ENCODE measurements around the gene SV2B.
"Not testable (repeated sequence)": the region's sequence is repeated elsewhere in the genome, so short reads cannot be mapped to it uniquely, and the experiment has no call there.

SV2B gene

DNA sequence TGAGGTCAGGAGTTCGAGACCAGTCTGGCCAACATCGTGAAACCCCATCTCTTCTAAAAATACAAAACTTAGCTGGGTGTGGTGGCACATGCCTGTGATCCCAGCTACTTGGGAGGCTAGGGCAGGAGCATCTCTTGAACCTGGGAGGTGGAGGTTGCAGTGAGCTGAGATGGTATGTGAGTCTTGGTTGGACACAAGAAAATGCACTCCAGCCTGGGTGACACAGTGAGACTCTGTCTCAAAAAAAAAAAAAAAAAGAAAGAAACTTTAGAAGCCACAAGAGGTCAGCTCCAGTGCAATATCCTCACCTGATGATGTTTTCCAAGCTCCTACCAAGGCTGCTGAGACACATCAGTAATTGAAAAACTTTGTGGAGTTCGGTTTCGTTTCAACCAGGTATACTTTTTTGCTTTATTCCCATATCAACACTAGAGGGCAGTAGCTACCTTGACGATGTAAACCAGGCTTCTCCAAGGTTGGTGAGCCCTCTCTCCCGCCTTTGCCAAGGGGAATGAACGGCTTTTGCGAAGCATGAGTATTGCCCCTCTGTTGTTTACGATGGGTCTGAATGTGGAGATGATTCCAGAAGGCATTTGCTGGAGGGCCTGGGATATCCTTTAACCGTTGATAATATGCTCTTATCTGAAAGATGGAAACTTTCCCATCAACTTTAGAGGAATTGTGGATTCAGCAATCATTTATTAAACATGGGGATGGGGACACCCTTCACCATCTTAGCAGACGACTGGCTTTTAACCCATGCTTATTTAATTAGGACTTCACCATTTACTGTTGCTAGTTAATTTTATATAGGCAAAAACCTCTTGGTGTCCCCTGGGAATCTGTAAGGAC, 202.8 kb downstream of the SV2B start:
- in situ Hi-C loops (cut with MboI; ENCODE audit: low sequenced_read_pairs) = loop anchor here (10.0 kb wide), 1 partner anchor 782 kb away; no protein-coding TSS in a partner anchor

DNA sequence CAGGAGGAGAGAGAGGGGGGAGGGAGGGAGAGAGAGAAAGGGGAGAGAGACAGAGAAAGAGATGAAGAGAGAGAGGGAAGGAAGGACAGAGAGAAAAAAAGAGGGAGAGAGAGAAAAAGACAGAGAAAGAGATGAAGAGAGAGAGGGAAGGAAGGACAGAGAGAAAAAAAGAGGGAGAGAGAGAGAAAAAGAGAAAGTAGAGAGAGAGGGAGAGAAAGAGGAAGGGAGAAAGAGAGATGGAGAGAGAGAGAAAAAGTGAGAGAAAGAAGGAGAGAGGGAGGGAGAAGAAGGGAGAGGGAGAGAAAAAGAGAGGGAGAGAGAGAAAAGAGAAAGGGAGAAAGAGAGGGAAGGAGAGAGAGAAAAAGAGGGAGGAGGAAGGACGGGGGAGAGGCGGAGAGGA, 204.2 kb downstream of the SV2B start:
- in situ Hi-C loops (cut with MboI; ENCODE audit: low sequenced_read_pairs) = loop anchor here (10.0 kb wide), 1 partner anchor 781 kb away; no protein-coding TSS in a partner anchor

DNA sequence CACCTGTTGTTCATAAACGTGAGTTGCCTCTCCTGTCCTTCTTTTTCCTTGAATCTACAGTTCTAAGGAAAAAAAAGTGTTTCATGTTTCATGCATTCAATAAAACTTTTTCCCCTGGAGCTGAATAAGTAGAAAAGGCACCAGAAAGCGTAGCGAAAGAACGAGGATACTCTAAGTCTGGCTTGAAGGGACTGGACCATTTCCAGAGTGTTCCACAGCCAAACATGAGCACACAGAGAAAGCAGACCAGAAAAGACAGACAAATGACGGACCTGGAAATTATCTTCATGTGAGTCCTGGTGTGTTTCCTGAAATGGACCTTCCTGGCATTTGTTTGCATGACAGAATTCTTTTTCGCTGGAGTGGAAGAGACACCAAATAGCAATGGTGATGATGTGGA, 204.7 kb downstream of the SV2B start:
- in situ Hi-C loops (cut with MboI; ENCODE audit: low sequenced_read_pairs) = loop anchor here (10.0 kb wide), 1 partner anchor 780 kb away; no protein-coding TSS in a partner anchor

DNA sequence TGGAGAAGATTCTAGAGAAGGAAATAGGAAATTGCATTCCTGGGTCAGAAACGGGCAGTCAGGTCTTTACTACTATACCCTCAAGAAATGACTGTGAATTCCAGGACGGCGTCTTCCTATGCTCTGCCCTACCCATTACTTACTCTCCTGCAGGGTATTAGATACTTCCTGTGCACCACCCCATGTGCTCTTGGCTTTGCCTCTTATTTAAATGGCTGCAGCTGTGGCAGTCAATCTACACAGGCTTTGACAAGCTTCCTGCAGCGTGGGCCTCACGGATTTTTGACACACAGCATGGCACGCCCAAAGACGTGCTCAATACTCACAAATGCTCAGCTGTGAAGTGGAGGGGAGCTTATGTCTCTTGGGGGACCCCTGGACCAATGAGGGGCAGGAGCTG, 206.1 kb downstream of the SV2B start:
- in situ Hi-C loops (cut with MboI; ENCODE audit: low sequenced_read_pairs) = loop anchor here (10.0 kb wide), 1 partner anchor 779 kb away; no protein-coding TSS in a partner anchor

DNA sequence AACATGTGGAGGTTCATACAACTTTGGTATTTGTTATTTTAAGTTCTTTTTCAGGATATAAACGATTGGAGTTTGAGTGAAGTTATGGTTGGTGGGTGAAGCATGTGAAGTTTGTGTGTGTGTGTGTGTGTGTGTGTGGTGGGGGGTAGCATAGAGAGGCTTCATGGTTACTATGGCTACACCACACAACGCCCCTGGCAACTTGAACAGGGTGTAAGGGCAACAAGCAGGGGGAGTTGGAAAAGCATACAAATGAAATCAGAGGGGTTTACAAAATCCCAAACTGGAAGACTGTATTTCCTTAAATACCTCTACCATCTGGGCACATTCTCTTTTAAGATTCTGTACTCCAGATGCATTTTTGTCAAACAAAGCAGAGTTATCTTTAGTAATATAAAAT, 207.5 kb downstream of the SV2B start:
- in situ Hi-C loops (cut with MboI; ENCODE audit: low sequenced_read_pairs) = loop anchor here (10.0 kb wide), 1 partner anchor 777 kb away; no protein-coding TSS in a partner anchor

DNA sequence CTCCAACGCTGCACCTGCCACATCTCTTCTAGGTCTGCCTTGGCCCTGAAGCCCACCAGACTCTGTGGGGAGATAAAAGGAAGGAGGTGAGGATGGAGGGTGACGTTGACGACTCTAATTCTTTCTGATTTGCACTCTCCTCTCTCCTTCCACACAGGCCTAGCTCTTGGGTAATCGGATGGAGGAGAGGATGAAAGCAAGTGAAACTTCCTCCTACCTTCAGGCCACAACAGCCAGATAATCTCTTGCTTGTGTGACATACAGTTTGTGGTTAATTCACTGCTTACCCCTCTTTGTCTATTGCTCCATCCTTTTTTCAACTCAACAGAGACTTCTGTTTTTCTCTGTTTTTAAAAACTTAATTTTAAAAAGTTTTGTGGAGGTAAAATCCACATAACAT, 208.1 kb downstream of the SV2B start:
- in situ Hi-C loops (cut with MboI; ENCODE audit: low sequenced_read_pairs) = loop anchor here (10.0 kb wide), 1 partner anchor 777 kb away; no protein-coding TSS in a partner anchor

DNA sequence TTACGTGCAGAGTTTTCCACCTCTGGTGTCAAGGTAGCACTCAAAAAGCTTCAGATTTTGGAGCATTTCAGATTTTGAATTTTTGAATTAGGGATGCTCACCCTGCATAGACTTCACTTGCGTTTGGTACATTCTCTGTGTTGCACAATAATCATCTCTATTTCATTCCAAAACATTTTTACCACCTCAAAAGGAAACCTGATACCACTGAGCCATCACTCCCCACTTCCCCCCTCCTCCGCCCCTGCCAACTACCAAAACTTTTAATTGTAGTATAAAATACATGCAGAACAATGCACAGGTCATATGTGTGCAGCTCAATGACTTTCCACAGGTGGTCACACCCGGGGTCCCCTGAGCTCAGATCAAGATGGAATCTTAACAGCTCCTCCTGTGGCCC, 208.8 kb downstream of the SV2B start:
- in situ Hi-C loops (cut with MboI; ENCODE audit: low sequenced_read_pairs) = loop anchor here (10.0 kb wide), 1 partner anchor 776 kb away; no protein-coding TSS in a partner anchor

DNA sequence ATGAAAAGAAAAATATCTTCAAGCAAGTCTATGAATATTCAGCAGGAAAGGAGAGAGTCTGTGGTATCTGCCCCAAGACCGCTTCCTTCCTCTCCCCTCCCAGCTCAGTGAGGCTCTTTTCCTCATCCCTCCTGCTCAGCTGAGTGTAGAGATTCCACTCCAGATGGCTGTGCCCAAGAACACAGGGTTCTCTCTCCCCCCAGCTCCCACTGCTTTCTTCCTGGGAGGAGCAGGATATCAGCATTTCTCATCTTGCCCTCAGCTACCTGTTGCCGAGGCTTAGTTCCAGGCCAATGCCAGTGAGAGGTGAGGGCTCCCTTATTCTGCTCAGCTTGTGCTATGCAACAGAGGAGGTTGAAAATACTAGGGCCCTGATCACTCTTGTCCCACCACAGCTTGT, 211.9 kb downstream of the SV2B start:
- in situ Hi-C loops (cut with MboI; ENCODE audit: low sequenced_read_pairs) = no loop called here

DNA sequence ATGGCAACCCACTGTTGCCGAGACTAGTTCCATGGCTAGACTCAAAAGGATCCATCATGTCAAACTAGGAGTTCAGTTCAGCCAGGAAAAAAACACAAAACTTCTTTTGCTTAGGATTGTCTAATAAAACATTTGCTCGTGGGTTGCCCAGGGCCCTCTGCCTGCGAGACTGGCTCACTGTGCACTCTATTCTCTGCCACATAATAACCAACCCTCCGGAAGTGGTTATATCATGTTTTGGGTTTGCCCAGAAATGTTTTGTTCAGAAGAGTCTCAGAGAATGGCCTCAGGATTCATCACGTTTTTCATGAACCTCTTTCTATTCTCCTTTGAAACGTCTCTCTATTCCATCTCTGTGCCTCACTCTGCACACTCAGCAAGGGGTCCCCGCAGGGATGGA, 216.1 kb downstream of the SV2B start:
- in situ Hi-C loops (cut with MboI; ENCODE audit: low sequenced_read_pairs) = no loop called here

DNA sequence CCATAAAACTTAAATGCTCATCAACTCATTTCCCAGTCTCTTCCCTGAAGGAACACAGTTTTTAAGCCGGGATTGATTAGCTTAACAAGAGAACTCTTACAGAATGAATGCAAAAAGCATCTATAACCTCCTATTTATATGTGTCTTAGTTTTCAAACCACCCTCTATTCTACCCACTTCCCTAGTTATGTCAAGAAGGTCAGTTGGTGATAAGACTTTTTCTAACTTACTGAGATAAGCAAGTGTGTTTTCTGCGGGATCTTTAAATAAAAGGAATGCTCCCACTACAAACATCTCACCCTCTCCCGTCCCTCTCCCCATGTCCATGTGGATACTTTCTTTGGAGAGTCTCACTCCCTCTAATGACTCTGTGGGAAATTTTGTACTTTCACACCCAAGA, 218.5 kb downstream of the SV2B start:
- in situ Hi-C loops (cut with MboI; ENCODE audit: low sequenced_read_pairs) = no loop called here

DNA sequence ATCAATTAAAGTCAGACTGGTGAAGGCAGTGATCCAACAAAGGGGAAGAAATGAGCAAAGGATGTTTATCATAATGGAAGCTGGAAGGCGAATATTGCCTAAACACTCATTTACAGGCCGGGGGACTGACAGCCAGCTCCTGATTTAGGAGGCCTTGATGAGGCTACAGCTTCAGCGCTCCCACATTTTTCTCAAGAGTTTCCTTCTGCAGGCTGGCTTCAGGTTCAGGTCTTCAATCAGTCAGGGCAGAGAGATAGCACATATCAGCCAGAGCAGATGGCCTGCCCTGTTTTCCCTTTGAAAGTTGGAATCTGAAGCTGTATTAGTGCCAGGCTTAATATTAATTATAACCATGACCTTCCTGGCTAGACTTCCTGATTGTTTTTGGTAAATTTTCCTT, 218.9 kb downstream of the SV2B start:
- in situ Hi-C loops (cut with MboI; ENCODE audit: low sequenced_read_pairs) = no loop called here

DNA sequence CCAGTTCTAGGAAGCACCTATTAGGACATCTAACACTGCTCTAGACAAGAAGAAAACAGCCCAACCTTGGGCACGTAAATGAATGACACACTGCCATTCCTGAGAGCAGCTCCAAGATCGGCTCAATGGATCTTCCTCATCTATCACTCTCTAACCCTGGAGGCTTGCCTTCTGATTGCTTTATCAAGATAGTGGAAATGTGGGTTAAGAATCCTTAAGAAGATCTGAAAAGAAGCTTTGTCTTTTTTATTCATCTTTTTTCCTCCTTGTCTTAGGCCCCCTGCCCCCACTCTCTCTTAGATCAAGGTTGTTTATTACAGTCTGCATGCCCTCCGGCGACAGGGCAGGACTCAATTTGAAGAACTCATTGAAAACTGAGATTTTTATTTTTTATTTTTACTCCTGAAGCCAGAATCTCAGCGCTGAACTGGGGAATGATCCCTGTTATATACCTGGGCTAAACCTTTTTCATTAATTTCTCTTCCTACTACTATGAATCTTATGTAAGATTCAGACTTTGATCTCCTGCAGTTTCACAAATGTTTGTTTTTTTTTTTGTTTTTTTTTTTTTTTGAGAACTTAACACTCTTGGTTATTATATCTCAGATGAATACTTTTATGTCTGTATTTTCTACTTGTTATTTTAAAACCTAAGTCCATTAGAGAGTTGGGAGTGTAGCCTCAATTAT, 219.5 kb downstream of the SV2B start:
- in situ Hi-C loops (cut with MboI; ENCODE audit: low sequenced_read_pairs) = no loop called here

DNA sequence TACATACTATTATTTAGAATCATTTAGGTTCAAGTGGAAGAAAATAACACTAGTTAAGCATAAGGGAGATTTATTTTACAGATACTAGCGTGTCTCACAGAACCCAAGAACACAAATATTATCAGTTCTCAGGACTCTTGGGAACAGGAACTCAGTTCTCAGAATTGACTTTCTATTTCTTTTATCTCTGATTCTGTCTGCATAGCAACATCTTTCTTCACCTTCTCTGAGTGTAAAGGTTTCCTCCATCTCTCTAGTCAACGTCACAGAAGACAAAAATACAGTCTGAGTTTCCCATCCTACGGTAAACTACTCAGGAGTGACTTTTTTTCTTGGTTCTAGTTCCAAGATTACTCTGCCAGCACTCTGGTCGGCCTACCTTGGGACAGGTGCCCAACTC, 220.0 kb downstream of the SV2B start:
- in situ Hi-C loops (cut with MboI; ENCODE audit: low sequenced_read_pairs) = no loop called here

DNA sequence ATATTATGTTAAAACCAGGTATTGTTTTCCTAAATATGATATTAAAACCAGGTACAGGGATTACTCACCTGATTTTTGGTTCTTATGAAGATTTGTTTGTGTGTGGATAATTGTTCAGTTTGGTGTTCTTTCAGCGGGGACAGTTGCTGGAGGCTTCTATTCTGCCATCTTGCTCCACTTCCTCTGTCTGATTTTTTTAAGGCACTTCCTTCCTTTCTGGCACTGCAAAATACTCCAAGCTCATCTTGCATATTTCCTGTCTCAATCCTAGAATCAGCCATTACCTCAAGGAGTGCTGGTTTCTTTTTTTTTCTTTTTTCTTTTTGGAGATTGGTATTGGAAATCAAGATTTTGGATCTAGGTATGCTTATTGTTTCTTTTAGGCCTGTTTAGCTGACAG, 229.9 kb downstream of the SV2B start:
- in situ Hi-C loops (cut with MboI; ENCODE audit: low sequenced_read_pairs) = no loop called here

DNA sequence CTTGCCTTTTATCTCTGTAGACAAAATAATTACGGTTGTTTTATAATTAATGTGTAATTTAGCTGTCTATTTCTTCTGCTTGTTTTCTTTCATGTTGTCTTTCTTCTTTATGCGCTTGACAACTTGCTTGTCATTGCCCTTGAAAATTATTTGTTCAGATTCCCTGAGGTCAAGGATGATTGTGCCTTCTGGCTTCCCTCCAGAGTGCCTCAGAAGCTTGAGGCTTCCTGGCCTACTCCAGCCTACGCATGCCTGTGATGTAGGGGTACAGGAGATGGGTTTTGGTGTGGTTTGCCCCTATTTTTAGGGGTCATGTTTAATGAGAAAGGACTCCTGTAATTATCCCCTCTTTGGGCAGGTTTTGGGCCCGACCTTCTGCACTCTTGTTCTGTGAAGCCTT, 231.5 kb downstream of the SV2B start:
- in situ Hi-C loops (cut with MboI; ENCODE audit: low sequenced_read_pairs) = no loop called here

DNA sequence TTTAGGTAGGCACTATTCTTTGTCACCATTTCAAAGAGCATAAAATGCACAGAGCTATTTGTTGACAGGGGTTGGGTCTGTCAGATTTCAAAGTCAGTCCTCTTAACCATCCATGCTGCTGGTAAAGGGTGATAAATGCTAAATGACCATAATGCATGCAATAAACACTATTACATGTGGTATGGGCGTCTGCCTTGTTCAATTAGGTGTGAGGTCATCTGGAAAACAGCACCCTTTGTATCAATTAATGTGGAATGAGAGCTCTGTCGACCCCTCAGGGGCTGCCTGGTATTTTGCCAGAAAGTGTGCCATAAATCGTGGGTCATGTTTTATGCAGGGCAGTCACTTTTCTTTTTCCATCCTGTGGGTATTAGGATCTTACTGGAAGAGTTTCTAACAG, 235.6 kb downstream of the SV2B start:
- in situ Hi-C loops (cut with MboI; ENCODE audit: low sequenced_read_pairs) = no loop called here

DNA sequence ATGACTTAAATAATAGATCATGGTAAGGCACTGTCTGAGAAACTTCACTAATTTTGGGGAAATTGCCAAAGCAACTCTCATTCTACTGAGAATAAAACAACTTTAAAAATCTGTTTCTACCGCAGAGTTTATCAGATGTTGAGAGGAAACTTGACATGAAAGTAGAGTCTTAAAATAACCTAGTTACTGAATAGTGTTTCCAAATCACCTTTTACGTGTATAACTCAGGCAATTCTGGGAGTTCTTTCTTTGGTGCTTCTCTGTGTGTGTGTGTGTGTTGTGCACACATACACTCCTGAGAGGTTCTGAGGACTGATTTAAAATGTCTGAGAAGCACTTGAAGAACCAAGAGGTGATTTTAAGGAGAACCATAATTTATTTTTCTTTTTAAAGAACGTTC, 236.6 kb downstream of the SV2B start:
- in situ Hi-C loops (cut with MboI; ENCODE audit: low sequenced_read_pairs) = no loop called here

DNA sequence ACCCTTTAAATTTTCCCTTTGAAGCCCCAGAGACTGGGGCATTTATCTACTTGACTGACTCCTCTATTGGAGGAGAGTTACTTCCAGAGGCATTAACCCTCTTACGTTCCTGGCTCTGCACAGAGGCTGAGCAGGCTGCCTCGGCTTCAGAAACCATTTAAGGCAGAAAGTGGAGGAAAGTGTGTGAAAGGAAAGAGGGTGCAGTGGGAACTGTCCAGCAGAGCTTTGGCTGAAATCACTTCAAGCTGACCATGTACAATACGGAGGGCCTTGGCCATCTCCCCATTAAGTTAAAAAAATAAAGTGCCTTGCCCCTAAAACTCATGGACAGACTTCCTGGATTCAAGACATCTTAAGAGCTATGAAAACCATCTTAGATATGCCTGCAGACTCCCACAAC, 238.7 kb downstream of the SV2B start:
- in situ Hi-C loops (cut with MboI; ENCODE audit: low sequenced_read_pairs) = no loop called here

DNA sequence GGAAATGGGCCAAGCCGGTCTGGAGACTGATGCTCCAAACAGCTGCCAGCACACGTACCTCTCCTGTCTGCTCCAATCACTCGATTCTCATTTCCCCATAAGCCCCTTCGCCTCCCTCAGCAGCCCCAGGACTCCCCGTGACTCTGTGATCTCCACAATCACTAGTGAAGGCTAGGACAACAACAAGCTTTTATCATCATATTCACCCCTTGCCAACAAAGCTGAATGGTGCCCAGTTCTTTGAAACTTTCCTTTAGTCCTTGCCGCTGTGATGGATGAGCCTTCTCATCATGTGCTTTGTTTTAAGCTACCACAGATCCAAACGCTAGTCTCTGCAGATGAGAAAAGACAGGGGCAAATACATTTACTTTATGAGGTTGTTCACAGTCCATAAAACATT, 242.0 kb downstream of the SV2B start:
- in situ Hi-C loops (cut with MboI; ENCODE audit: low sequenced_read_pairs) = no loop called here

DNA sequence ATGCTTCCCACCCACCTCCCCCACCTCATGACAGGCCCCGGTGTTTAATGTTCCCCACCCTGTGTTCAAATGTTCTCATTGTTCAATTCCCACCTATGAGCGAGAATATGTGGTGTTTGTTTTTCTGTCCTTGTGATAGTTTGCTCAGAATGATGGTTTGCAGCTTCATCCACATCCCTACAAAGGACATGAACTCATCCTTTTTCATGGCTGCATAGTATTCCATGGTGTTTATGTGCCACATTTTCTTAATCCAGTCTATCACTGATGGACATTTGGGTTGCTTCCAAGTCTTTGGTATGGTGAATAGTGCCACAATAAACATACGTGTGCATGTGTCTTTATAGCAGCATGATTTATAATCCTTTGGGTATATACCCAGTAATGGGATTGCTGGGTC, 244.9 kb downstream of the SV2B start:
- in situ Hi-C loops (cut with MboI; ENCODE audit: low sequenced_read_pairs) = not testable (repeated sequence)

DNA sequence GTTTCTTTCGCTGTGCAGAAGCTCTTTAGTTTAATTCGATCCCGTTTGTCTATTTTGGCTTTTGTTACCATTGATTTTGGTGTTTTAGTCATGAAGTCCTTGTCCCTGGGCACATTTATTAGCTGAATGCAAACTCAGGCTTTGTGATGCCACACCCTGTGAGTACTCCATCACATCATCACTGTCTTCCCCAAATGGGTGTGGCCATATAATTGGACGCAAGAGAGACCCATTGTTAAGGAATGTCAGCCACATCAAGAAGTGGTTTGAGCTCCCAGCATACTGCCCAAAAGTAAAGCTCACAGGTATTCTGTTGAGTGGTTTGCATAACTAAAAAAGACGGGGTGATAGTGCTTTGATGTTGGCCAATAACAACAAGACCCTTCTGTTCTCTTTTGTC, 245.7 kb downstream of the SV2B start:
- in situ Hi-C loops (cut with MboI; ENCODE audit: low sequenced_read_pairs) = no loop called here

DNA sequence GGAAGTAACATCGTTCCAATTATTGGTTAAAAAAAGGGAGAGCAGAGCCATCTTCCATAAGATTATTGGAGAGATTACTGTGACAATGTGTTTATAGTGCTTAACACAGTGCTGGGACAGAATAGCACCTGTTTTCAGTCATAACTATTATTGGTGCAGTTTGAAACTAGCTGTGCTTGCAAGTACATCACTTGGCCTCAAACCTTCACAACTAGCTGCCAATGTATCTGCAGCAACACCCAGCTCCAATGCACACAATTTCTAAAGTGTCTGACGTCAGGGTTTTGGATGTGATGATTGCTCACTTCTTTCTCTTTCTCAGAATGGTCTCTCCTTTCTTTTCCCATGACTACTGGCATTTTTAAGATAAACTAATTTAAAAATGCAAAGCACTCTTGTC, 246.2 kb downstream of the SV2B start:
- in situ Hi-C loops (cut with MboI; ENCODE audit: low sequenced_read_pairs) = no loop called here
